ENCODE data around the gene PRR35. TPM values are rescaled to one million over a fixed set of nuclear protein-coding genes. Genes with fewer than 3 reads are reported as not detected.

The PRR35 gene
- total RNA-seq, 2 experiments from 2014 or later: not detected

Other genes with a start within 250 kb of the PRR35 start
- gene AXIN1, start 207.7 kb upstream of the PRR35 start, total RNA-seq: 10 to 100 TPM; 25.4 to 25.7 TPM
- gene MRPL28, start 189.9 kb upstream of the PRR35 start, total RNA-seq: 10 to 100 TPM; 71.4 to 72.6 TPM
- 10 to 100 TPM; 59.2 to 59.9 TPM for gene PGAP6, start 178.4 kb upstream of the PRR35 start, total RNA-seq
- 10 to 100 TPM; 33.9 to 34.0 TPM for gene NME4, start 163.2 kb upstream of the PRR35 start, total RNA-seq
- 1 to 10 TPM; 3.0 to 3.3 TPM for gene DECR2, start 158.5 kb upstream of the PRR35 start, total RNA-seq
- gene RAB11FIP3, start 134.7 kb upstream of the PRR35 start, total RNA-seq: 10 to 100 TPM; 21.2 to 25.4 TPM
- 10 to 100 TPM; 91.7 to 93.4 TPM for gene CAPN15, start 32.7 kb upstream of the PRR35 start, total RNA-seq
- 1 to 10 TPM; 2.3 to 2.6 TPM for gene NHLRC4, start 6.6 kb downstream of the PRR35 start, total RNA-seq
- 10 to 100 TPM; 33.7 to 35.1 TPM for gene PIGQ, start 9.6 kb downstream of the PRR35 start, total RNA-seq
- gene RAB40C, start 29.7 kb downstream of the PRR35 start, total RNA-seq: 10 to 100 TPM; 12.2 to 14.2 TPM
- under 1 TPM; 0.10 to 0.13 TPM for gene WFIKKN1, start 70.6 kb downstream of the PRR35 start, total RNA-seq
- 10 to 100 TPM; 66.6 to 67.5 TPM for gene METTL26, start 75.9 kb downstream of the PRR35 start, total RNA-seq
- 10 to 100 TPM; 20.3 to 22.8 TPM for gene MCRIP2, start 81.4 kb downstream of the PRR35 start, total RNA-seq
- gene WDR90, start 89.0 kb downstream of the PRR35 start, total RNA-seq: 10 to 100 TPM; 58.0 to 58.4 TPM
- 100 to 1,000 TPM; 140 to 141 TPM for gene RHOT2, start 107.7 kb downstream of the PRR35 start, total RNA-seq
- gene RHBDL1, start 115.3 kb downstream of the PRR35 start, total RNA-seq: 1 to 10 TPM; 1.5 TPM
- 10 to 100 TPM; 63.9 to 78.3 TPM for gene STUB1, start 120.0 kb downstream of the PRR35 start, total RNA-seq
- 10 to 100 TPM; 27.1 to 27.2 TPM for gene JMJD8, start 123.9 kb downstream of the PRR35 start, total RNA-seq
- gene WDR24, start 130.0 kb downstream of the PRR35 start, total RNA-seq: 10 to 100 TPM; 18.1 to 18.7 TPM
- 10 to 100 TPM; 30.9 to 34.6 TPM for gene FBXL16, start 145.4 kb downstream of the PRR35 start, total RNA-seq
- 1 to 10 TPM; 4.4 to 6.2 TPM for gene METRN, start 154.7 kb downstream of the PRR35 start, total RNA-seq
- 1 to 10 TPM; 8.4 to 9.3 TPM for gene ANTKMT, start 160.8 kb downstream of the PRR35 start, total RNA-seq
- 1 to 10 TPM; 1.9 to 2.3 TPM for gene CCDC78, start 166.0 kb downstream of the PRR35 start, total RNA-seq
- 1 to 10 TPM; 8.9 to 9.1 TPM for gene HAGHL, start 166.7 kb downstream of the PRR35 start, total RNA-seq
- 10 to 100 TPM; 34.0 to 34.8 TPM for gene CIAO3, start 180.6 kb downstream of the PRR35 start, total RNA-seq
- not detected for gene MSLN, start 200.3 kb downstream of the PRR35 start, total RNA-seq
- 10 to 100 TPM; 22.2 to 22.3 TPM for gene RPUSD1, start 228.0 kb downstream of the PRR35 start, total RNA-seq
- 10 to 100 TPM; 77.6 to 80.0 TPM for gene CHTF18, start 228.2 kb downstream of the PRR35 start, total RNA-seq
- gene GNG13, start 240.3 kb downstream of the PRR35 start, total RNA-seq: not detected